LNCaP clone FGC (cell line): ENCODE measurements around the gene LAMA2.

ENCODE experiments used
- DNase-seq: peaks from one replicate; pipeline ENCODE4 v3.0.0-alpha.2; 2011; ENCODE audit warnings: low read depth
- H3K4me3 ChIP-seq: 2 replicates; pipeline ENCODE4 v1.5.1; 2011; ENCODE audit warnings: mild to moderate bottlenecking, low read depth, low read length, control low read depth
- TF ChIP-seq, protein P1 (sequence below): IDR thresholded peaks from 2 replicates; pipeline ENCODE4 v1.5.1; 2012; ENCODE audit warnings: mild to moderate bottlenecking; ENCODE audit not compliant: control insufficient read depth, insufficient read depth; ENCODE audit errors: extremely low read depth

LAMA2 gene

DNA sequence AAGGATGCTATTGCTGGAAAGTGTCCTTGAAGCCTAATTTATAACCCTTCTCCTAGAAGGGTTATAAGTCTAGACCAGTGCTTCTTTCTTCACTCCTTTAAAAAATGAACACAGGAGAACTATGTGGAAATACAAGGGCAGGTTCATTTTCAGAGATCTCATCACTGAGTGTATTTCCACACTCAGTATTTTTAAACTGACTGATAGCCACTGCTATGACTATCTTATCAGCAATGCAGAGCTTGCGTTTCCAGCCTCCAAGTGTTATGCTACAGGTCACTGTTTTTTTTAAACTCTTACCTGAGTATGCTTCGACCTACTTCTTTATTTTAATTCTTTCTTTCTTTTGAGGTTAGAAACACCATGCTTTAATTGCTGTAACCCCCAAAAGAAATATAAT is 508.0 kb downstream of the LAMA2 start:
- TF ChIP-seq, protein P1, sequence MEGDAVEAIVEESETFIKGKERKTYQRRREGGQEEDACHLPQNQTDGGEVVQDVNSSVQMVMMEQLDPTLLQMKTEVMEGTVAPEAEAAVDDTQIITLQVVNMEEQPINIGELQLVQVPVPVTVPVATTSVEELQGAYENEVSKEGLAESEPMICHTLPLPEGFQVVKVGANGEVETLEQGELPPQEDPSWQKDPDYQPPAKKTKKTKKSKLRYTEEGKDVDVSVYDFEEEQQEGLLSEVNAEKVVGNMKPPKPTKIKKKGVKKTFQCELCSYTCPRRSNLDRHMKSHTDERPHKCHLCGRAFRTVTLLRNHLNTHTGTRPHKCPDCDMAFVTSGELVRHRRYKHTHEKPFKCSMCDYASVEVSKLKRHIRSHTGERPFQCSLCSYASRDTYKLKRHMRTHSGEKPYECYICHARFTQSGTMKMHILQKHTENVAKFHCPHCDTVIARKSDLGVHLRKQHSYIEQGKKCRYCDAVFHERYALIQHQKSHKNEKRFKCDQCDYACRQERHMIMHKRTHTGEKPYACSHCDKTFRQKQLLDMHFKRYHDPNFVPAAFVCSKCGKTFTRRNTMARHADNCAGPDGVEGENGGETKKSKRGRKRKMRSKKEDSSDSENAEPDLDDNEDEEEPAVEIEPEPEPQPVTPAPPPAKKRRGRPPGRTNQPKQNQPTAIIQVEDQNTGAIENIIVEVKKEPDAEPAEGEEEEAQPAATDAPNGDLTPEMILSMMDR, result no peak
- no peak overlapping the region for H3K4me3 ChIP-seq
- no peak for DNase-seq

DNA sequence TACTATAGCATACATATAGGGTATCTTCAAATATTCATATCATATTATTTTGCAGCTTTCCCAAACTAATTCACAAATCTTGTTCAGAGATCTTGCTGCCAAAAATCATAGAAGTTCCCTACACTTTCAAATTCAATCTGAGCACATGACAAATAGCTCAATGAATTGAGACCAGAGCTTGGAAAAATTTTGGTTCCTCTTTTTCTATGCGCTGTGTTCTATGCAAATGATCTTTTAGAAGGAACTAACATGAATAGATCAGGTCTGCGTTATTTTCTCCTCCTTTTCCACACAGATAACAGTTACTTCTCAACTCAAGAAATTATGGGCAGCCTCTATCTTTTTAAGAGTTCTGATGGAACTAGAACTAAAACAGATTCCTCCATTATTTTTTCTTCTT is 510.7 kb downstream of the LAMA2 start:
- DNase-seq, result no peak
- TF ChIP-seq, protein P1, result no peak
- no peak overlapping the region for H3K4me3 ChIP-seq

DNA sequence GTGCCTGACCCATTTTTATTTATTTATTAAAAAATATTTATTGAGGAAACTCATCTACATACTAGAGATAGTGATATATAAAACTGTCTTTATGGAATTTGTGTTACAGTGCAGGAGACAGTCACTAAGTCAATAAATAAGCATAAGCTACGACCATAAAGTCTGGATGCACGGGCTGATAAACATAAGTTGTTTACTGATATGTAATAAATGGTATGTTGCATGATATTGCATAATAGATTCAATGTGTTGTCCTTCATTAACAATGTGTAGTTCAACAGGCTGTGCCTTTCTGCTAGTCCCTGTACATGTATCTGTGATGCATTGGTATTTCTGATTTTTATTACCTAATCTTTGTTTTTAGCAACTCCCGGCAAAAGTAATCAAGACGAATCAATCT is 515.8 kb downstream of the LAMA2 start:
- peak; percentile 83 for DNase-seq
- TF ChIP-seq, protein P1, result no peak

DNA sequence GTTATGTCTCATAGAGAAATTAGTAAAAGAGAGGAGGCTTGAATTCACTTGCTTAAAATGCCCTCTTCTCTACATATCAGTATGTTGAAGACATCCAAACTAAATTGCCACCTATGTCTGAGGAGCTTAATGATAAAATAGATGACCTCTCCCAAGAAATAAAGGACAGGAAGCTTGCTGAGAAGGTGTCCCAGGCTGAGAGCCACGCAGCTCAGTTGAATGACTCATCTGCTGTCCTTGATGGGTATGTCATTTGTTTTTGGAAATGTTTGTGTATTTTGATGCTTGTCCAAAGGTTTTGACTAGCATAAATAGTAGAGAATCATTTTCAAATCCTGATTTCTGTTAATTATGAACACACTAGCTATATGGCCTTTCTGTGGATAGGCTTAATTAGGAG is 519.3 kb downstream of the LAMA2 start:
- TF ChIP-seq, protein P1, result no peak
- no peak overlapping the region for H3K4me3 ChIP-seq
- DNase-seq, result no peak

More for the DNA sequence above, 515.8 kb downstream of the LAMA2 start:
- H3K4me3 ChIP-seq, result no peak overlapping the region

DNA sequence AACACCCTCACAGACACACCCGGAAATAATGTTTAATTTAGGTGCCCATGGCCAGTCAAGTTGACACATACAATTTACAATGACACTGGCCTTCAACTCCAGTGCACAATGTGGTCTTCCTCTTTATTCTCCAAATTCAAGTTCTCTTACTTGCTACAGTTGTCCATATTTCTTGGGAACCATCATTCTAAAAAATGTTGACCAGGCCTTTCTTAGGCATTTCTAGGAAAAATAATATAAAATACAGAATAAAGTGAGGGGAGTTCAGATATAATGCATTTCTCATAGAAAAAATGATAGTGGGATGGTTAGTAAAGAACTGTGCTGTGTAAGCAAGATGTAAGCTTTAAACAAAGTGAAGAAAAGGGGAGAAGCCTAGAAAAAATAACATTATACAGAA is 528.2 kb downstream of the LAMA2 start:
- TF ChIP-seq, protein P1, result no peak
- no peak for DNase-seq
- H3K4me3 ChIP-seq, result no peak overlapping the region

DNA sequence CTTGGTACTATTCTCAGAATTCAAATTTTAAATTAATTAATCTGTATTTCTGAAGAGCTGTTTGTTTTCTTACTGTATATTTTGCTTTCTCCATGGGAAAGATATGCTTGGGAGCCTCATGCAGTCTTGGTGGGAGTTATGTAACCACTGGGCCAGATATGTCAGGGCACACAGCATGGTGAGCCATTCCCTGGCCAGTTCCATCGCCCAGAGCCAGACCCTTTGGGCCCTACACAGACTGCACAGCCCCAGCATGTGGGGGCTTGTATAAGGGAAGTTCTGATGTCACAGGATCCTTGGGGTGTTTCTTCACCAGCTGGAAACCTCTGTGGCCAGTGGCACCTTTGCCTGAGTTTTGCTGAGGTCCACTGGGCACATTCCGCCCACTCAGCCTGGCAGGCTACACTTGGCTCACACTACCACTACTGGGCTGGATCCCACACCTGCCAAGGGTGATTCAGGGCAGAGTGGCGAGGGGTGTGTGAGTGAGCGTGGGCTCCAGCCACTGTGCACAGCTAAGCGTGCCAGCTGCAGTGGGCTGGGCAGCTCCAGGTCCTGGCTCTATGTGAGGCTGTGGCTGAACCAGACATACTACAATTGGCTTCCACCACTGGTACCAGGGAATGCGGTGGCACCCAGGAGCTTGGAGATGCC is 533.5 kb downstream of the LAMA2 start:
- TF ChIP-seq, protein P1, result no peak
- no peak overlapping the region for H3K4me3 ChIP-seq
- no peak for DNase-seq
